PC-9 (cell line): ENCODE measurements around the gene ZNF714.
"Not testable (repeated sequence)": the region's sequence is repeated elsewhere in the genome, so short reads cannot be mapped to it uniquely, and the experiment has no call there.

Source experiments
- CTCF ChIP-seq: fragments of 200-600 bp; sonication (generic); conservative IDR thresholded peaks from 2 replicates; pipeline ENCODE4 v1.6.1; 2017; ENCODE audit warnings: mixed run types, antibody characterized with exemption, mild to moderate bottlenecking, moderate library complexity
- EZH2 ChIP-seq: fragments of 200-600 bp; sonication (generic); IDR thresholded peaks from 2 replicates; pipeline ENCODE4 v1.8.0; 2017; ENCODE audit warnings: antibody characterized with exemption, low read depth

DNA sequence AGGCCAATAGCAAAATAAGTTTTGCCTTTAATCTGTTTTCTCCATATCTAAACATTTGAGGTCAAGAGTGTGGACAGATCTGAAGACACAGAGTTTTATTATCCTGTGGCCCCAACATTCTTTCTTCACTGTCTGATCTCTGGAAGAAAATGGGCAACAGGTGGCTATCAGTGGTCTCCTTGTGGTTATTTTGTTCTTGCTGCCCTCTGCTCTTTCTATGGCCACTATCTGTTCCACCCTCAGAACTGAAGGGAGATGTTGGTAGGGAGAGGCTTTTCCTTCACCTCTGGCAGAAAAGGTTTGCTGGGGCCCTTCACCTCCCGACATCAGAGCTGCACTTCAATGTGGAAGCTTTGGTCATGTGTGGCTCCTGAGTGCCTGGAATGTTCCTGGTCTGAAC lies 59.0 kb downstream of the ZNF714 start:
- TF ChIP-seq CTCF, EZH2: not testable (repeated sequence)
